ENCODE data around the gene ATXN7L3.
A peak's percentile ranks its signal among the peaks of the same experiment; 100 is the strongest.
"Not testable (repeated sequence)": the region's sequence is repeated elsewhere in the genome, so short reads cannot be mapped to it uniquely, and the experiment has no call there.

ATXN7L3 gene

DNA sequence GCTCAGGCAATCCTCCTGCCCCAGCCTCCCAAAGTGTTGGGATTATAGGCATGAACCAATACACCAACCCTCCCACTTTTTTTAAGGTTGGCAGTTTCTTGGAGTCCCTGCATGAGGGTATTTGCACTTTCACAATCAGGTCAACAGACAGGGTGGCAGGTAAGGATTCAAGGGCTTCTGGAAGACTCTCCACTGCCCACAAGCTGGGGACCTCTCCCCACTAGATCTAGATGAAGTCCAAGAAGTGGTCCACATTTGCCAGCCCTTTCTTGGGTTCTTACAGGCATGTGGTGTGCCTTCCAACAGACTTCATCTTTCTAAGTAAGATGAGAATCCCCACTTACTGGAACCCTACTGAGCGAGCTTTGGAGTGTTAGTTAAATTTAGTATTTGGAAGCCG is 25.3 kb downstream of the ATXN7L3 start:
- no peak for DNase-seq

DNA sequence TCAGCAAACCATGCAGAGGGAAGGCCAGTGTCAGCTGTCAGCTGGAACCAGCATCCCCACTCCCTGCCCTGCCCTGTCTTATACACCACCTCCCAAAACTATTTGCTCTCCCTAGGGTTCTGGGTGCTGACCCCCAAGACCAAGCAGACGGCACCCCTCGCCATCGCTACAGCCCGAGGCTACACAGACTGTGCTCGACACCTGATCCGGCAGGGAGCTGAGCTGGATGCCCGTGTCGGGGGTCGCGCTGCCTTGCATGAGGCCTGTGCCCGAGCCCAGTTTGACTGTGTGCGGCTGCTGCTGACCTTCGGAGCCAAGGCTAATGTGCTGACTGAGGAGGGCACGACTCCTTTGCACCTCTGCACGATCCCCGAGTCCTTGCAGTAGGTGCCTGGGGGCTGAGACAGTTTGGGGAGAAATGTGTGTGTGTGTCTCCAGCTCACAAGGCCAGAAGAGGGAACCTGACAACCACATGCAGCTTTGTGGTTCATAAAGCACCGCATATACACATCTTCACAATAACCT is 27.7 kb downstream of the ATXN7L3 start:
- no peak for DNase-seq

- DNase-seq: no peak
Observed at GRCh38 chr17:44170499-44171201, 29.0 kb downstream of the ATXN7L3 start, which contains the start of gene ASB16. TSS of gene ASB16 (plus strand) at chr17:44170704. CDS start at chr17:44170790, 86 bp downstream.

GRCh38 chr17:44170135-44170498 is 29.6 kb downstream of the ATXN7L3 start:
- DNase-seq: no peak

DNA sequence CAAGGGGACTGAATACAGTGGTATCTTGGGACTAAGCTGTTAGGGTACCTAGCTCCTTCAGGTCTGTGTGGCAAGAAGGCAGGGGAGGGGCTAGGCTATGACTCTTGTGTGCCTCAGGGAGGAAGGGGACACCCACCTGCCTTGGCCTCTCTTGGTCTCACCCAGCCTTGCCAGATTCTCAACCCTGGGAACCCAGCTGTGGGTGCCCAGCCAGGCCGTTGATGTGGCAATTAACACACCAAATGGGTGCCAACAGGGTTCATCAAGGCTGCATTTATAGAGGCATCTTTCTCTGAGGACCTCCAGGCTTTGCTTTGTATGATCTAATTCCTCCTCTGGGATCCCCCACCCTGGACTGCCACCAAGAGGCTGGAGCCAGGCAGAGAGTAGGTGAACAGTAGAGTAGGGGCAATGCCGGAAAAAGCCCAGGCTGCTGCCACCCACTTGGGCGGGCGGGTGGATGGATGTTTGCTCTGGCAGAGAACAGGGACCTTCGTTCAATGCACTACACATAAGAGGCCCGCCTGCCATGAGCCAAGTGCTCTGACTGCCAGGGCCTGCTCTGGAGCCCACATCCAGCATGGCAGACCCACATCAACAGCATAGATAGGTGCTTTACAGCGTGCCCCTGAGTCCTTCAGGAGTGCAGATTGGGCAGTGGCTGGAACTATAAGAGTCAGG is 32.4 kb downstream of the ATXN7L3 start:
- no peak for DNase-seq

DNA sequence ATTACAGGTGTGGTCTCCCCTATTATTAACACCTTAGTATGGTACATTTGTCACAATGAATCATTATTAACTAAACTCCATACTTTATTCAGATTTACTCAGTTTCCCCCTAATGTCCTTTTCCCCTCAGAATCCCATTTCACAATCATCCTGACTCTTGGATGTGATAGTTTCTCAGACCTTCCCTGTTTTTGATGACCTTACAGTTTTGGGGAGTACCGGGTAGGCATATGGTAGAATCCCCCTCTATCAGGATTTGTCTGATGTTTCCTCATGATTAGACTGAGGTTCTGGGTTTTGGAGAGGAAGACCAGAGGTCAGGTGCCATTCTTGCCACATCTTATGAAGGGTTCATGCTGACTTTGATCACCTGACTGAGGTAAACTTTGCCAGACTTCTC is 35.2 kb downstream of the ATXN7L3 start:
- DNase-seq: no peak

DNA sequence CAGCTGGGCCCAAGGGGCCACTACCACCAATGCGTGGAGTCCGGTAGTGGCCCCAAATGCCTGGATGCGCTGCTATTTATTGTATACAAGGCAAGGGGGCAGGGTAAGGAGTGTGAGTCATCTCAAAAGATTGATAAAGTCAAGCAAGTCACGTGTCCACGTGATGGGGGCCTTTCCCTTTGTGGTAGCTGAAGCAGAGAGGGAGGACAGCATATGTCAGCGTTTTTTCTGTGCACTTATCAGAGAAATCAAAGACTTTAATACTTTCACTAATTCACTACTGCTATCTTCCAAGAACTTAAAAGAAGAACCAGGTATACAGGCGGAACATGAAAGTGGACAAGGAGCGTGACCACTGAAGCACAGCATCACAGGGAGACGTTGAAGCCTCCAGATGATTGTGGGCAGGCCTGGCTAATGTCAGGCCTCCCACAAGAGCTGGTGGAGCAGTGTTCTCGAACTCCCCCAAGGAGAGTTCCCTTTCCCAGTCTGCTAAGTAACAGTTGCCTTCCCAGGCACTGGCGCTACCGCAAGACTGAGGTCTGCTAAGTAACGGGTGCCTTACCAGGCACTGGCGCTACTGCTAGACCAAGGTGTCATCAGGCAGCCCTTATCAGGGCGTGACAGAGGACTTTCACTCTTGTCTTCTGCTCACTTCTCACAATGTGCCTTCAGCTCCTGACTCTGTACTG is 40.0 kb downstream of the ATXN7L3 start:
- DNase-seq: peak; percentile 36

DNA sequence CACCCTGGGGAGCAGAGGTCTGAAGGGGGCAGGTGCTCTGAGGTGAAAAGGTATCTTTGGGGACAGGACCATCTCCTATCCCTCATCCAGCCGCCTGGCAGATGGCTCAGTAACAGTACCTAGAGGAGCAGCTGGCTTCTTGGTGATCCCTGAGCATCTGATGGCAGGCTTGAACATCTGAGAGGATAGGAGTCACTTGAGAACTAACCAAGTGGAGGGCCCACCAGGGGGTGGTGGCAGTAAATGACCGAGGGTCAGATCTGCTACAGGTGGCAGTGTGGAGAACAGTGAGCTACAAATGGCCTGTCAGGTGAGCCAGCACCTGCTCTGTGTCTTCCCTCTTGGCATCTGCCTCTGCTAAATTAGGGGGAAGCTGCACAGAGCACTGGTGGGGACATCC is 44.2 kb downstream of the ATXN7L3 start:
- DNase-seq: no peak

GRCh38 chr17:44152875-44153274 is 46.8 kb downstream of the ATXN7L3 start:
- no peak for DNase-seq

- no peak for DNase-seq
Observed at GRCh38 chr17:44149750-44150329, 49.8 kb downstream of the ATXN7L3 start.

DNA sequence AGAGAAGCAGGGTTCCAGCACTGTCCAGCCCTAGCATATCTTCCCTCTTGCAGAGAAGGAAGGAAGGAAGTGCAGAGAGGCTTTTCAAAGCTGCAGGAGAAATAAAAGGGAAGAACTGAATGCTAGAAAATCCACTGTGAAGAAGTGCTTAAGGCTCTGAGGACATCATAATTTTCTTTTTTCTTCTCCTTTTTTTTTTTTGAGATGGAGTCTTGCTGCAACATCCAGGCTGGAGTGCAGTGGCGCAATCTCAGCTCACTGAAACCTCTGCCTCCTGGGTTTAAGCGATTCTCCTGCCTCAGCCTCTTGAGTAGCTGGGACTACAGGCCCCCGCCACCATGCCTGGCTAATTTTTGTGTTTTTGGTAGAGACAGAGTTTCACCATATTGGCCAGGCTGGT is 50.6 kb downstream of the ATXN7L3 start:
- not testable (repeated sequence) for DNase-seq

- no peak for DNase-seq
Observed at GRCh38 chr17:44147812-44148211, 51.9 kb downstream of the ATXN7L3 start.

DNA sequence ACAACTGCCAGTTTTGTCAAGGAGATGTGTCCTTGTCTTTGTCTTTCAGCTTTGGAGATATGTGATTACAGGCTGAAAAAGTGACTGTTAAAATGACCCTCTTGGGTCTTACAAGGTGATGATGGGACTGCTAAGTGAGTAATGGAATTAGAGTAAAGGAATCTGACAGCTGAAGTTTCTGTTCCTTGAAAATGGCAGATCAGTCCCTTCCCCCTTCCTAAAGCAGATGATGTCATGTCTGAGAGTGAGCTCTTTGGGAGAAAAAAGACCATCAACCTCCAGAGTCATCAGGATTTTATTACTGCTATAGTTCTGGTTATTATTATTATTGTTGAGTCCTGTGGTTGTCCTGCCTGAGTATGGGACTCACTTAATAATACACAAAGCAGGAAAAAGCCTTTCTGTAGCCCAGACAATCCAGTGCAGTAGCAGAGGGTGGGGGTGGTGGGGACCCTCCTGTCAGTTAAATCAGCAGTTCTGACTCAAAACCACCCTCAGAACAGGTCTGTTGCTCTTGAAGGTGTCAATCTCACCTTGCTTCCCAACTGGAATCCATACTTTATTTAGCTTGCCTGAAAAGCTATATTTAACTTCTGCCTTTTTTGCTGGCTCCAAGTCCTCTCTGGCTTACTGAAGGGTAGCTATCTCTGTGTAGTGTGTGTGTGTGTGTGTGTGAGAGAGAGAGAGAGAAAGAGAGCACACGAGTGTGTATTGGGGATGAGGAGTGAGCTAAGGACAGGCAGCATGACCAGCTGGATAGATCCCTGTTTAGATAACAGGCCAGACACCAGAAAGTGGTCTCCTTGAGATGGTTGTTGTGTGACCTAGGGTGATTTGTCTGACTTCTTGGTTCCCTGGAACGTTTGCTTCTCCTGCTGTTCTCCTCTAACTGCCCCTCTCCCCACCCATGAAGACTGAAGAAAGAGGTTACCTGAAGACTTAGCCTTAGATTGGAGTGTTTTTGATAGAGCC is 53.0 kb downstream of the ATXN7L3 start:
- no peak for DNase-seq

GRCh38 chr17:44144966-44145739 is 54.5 kb downstream of the ATXN7L3 start:
- DNase-seq: no peak

- DNase-seq: not testable (repeated sequence)
Observed at GRCh38 chr17:44143921-44144320, 55.8 kb downstream of the ATXN7L3 start.
